NB4 (cell line): ENCODE measurements around the gene FCAMR.

Source experiments
- MYC ChIP-seq: IDR thresholded peaks from 2 replicates; pipeline ENCODE4 v1.6.1; 2011; ENCODE audit warnings: low read depth, low read length
- POLR2A ChIP-seq: IDR thresholded peaks from 2 replicates; pipeline ENCODE4 v1.6.1; 2011; ENCODE audit warnings: mild to moderate bottlenecking; ENCODE audit not compliant: insufficient read length; ENCODE audit errors: extremely low read depth
- TF ChIP-seq, protein P1 (sequence below): IDR thresholded peaks from one replicate; pipeline ENCODE4 v1.5.1; 2012; ENCODE audit warnings: low read depth, low read length
- TF ChIP-seq, protein P2 (sequence below): IDR thresholded peaks from 2 replicates; pipeline ENCODE4 v1.6.1; 2011; ENCODE audit warnings: low read depth, low read length

DNA sequence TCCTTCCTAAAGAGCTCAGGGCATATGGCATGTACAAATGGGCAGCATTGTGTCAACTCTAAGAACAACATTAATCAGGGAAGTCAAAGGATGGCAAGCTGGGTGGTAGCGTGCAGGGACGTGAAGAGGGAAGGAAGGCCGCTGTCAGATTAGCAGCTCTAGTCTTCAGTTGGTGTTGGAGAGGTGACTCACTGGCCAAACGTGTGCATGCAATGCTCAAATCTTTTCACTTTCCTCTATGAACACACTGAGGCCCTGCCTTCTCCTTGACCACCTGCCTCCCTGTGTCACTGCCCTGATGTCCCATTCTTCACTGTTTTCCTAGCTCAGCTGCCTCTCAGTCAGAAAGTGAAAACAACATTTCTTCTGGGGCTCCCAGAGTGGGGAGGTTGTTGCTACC is 18.1 kb downstream of the FCAMR start:
- TF ChIP-seq, protein P1, sequence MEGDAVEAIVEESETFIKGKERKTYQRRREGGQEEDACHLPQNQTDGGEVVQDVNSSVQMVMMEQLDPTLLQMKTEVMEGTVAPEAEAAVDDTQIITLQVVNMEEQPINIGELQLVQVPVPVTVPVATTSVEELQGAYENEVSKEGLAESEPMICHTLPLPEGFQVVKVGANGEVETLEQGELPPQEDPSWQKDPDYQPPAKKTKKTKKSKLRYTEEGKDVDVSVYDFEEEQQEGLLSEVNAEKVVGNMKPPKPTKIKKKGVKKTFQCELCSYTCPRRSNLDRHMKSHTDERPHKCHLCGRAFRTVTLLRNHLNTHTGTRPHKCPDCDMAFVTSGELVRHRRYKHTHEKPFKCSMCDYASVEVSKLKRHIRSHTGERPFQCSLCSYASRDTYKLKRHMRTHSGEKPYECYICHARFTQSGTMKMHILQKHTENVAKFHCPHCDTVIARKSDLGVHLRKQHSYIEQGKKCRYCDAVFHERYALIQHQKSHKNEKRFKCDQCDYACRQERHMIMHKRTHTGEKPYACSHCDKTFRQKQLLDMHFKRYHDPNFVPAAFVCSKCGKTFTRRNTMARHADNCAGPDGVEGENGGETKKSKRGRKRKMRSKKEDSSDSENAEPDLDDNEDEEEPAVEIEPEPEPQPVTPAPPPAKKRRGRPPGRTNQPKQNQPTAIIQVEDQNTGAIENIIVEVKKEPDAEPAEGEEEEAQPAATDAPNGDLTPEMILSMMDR = no peak
- TF ChIP-seq POLR2A (no peak), MYC (no peak)
- TF ChIP-seq, protein P2, sequence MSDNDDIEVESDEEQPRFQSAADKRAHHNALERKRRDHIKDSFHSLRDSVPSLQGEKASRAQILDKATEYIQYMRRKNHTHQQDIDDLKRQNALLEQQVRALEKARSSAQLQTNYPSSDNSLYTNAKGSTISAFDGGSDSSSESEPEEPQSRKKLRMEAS = no peak
